Adrenal gland (tissue), 12 donors: ENCODE data around the gene VEPH1. TPM values are rescaled to one million over a fixed set of nuclear protein-coding genes. Genes with fewer than 3 reads are reported as not detected.

ENCODE experiments used
- DNase-seq, 7 donors: peaks; one replicate each; pipeline ENCODE4 v3.0.0-alpha.2; 2019 to 2020
- H3K27ac ChIP-seq, 5 donors: fragments of 200-600 bp; sonication (generic) in 4 of 5; 1 replicate in 3 of 5; 2 replicates in 2 of 5; pipeline versions ENCODE4 v1.5.1 to v1.8.0; 2016 to 2020; ENCODE audit warnings: mild to moderate bottlenecking in 1 of 5
- H3K27me3 ChIP-seq: fragments of 200-600 bp; 2 replicates; pipeline ENCODE4 v1.8.0; 2021
- H3K36me3 ChIP-seq, 2 donors: fragments of 200-600 bp; replicated peaks in 1 of 2; 1 replicate in 1 of 2; 2 replicates in 1 of 2; pipeline versions ENCODE4 v1.5.1 to v1.8.0; 2018 to 2022
- H3K4me1 ChIP-seq, 2 donors: fragments of 200-600 bp; replicated peaks in 1 of 2; 1 replicate in 1 of 2; 2 replicates in 1 of 2; pipeline versions ENCODE4 v1.5.1 to v1.8.0; 2018 to 2021
- H3K4me3 ChIP-seq, 4 donors: fragments of 200-600 bp; sonication (generic) in 3 of 4; one replicate each; pipeline ENCODE4 v1.5.1; 2016 to 2018
- H3K9me3 ChIP-seq, 3 donors: fragments of 200-600 bp; sonication (generic) in 1 of 3; replicated peaks in 1 of 3; 1 replicate in 2 of 3; 2 replicates in 1 of 3; pipeline versions ENCODE4 v1.5.1 to v1.8.0; 2016 to 2021
- POLR2A ChIP-seq, 2 donors: fragments of 450-650 bp; IDR thresholded peaks; one replicate each; pipeline ENCODE4 v1.6.1; 2017; ENCODE audit warnings: antibody characterized with exemption in 2 of 2, mild to moderate bottlenecking in 2 of 2, moderate library complexity in 1 of 2
- WGBS, 4 donors: extraction: QIAGEN DNeasy Blood & Tissue Kit in 2 of 4; methylation state at CpG; one replicate each; pipeline versions ENCODE4 v1.1.5 to v1.1.7; 2013 to 2017; 5-methylcytosine and 5-hydroxymethylcytosine counted together
- intact Hi-C, 2 donors: fragments of 100-400 bp; cut with DNase I; formaldehyde crosslinking; loops; one replicate each; pipeline versions ENCODE4 v1.14.1 to v1.15.0; 2022 to 2023
- polyA plus RNA-seq, 3 donors: library from polyadenylated mRNA; stranded (reverse); fragments of 200-250 nt in 2 of 3; fragments of 350-450 nt in 1 of 3; fragmentation: Illumina TruSeq in 1 of 3; extraction: RNeasy Lipid Tissue Mini Kit (QIAGEN cat#74804) in 1 of 3; gene quantifications; one replicate each; pipeline ENCODE4 v1.2.3, GENCODE V29; 2013 to 2014
- total RNA-seq, 9 donors: library from RNA; depleted of rRNA in 4 of 9; stranded (reverse); fragments of >200 nt in 4 of 9; fragments of 120-200 nt in 1 of 9; fragmentation: NEBNext Ultra II Directional in 1 of 9; extraction: Animal tissue kit (Norgen Biotek cat#: 25700) in 1 of 9; gene quantifications; one replicate each; pipeline versions ENCODE4 v1.1.0 to v1.2.4, GENCODE V29; 2013 to 2023
- TF ChIP-seq, protein P1 (sequence below), 6 experiments: fragments of 450-650 bp in 4 of 6; fragments of 200-600 bp in 2 of 6; sonication (generic) in 1 of 6; IDR thresholded peaks; 1 replicate in 5 of 6; 2 replicates in 1 of 6; pipeline versions ENCODE4 v1.5.1 to v1.8.0; 2016 to 2021; ENCODE audit warnings: antibody characterized with exemption in 6 of 6, mild to moderate bottlenecking in 2 of 6, moderate library complexity in 1 of 6
- donor health status: healthy with polysubstance abuse.
- donor health status: Bipolar disorder and iron deficiency.
- donor health status: DM: yes; HTN: yes; CAD: no.
- donor health status: DM: no; HTN: no; CAD: no.
- donor health status: DM: no; HTN: no; CAD: no.
- donor health status: DM: yes; HTN: yes; CAD: no.

The VEPH1 gene
- total and polyA plus RNA-seq, 12 donors, result 16.0 to 124 (median 55.2) TPM

DNA sequence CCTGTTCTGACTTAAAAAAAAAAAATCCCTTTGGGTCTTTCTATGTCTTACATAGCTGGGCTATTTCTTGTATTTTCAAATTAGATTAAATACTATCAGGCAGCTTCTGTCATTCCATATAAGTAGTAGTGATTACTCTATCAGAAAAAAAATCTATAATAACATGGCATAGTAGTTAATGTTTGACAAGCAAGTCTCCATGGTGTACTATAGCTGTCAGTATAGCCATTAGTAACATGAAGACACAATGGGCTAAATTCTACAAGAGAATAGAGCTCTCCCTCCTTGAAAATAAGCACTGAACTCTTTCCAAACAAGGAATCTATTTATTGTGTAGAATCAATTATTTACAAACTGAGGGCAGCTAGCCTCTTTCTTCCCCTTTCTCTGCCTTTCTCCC, 19.4 kb upstream of the VEPH1 start:
- TF ChIP-seq, protein P1, sequence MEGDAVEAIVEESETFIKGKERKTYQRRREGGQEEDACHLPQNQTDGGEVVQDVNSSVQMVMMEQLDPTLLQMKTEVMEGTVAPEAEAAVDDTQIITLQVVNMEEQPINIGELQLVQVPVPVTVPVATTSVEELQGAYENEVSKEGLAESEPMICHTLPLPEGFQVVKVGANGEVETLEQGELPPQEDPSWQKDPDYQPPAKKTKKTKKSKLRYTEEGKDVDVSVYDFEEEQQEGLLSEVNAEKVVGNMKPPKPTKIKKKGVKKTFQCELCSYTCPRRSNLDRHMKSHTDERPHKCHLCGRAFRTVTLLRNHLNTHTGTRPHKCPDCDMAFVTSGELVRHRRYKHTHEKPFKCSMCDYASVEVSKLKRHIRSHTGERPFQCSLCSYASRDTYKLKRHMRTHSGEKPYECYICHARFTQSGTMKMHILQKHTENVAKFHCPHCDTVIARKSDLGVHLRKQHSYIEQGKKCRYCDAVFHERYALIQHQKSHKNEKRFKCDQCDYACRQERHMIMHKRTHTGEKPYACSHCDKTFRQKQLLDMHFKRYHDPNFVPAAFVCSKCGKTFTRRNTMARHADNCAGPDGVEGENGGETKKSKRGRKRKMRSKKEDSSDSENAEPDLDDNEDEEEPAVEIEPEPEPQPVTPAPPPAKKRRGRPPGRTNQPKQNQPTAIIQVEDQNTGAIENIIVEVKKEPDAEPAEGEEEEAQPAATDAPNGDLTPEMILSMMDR (IDR thresholded peaks at IDR 0.05), result no peak
- no peak for TF ChIP-seq POLR2A (IDR thresholded peaks at IDR 0.05)
- no peak for DNase-seq
- intact Hi-C loops, result no loop called here

GRCh38 chr3:157520485-157521150, 17.4 kb upstream of the VEPH1 start:
- intact Hi-C loops, result no loop called here
- no peak for DNase-seq
- H3K9me3 ChIP-seq, result peaks cover 0 to 4% (median 0%) of the 10 kb centered on the region in 3 donors
- no peaks in the 10 kb centered on the region for H3K27me3 ChIP-seq
- H3K4me3 ChIP-seq, result no peak overlapping the region
- TF ChIP-seq, protein P1 (IDR thresholded peaks at IDR 0.05), result no peak
- no peak for TF ChIP-seq POLR2A (IDR thresholded peaks at IDR 0.05)
- H3K4me1 ChIP-seq, result peaks cover 0 to 11% of the 10 kb centered on the region in 2 donors
- no peak overlapping the region for H3K27ac ChIP-seq
- no peaks in the 10 kb centered on the region for H3K36me3 ChIP-seq

More for the DNA sequence above, 19.4 kb upstream of the VEPH1 start:
- Histone ChIP-seq H3K4me1 (peaks cover 0 to 13% of the 10 kb centered on the region in 2 donors), H3K36me3 (no peaks in the 10 kb centered on the region), H3K27me3 (no peaks in the 10 kb centered on the region), H3K4me3 (no peak overlapping the region), H3K27ac (no peak overlapping the region), H3K9me3 (peaks cover 0 to 4% (median 0%) of the 10 kb centered on the region in 3 donors)

DNA sequence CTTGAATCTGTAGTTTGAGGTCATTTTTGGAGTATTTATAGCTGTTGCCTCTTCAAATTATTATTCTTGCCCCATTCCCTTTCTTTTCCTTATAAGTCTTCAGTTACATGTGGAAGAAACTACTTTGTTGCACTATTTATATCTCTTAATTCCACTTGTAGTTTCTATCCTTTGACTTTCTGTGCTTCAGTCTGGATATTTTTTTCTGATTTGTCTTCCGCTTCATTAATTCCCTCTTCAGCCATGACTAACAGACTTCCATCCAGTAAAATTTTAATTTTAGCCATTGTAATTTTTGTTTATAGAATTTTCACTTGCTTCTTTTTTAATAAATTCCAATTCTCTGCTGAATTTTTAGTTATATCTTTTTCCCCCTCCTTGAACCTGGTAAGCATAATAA, 15.7 kb upstream of the VEPH1 start:
- TF ChIP-seq, protein P1 (IDR thresholded peaks at IDR 0.05), result no peak
- TF ChIP-seq POLR2A (IDR thresholded peaks at IDR 0.05), result no peak
- Histone ChIP-seq H3K4me1 (peaks cover 0 to 11% of the 10 kb centered on the region in 2 donors), H3K9me3 (peaks cover 0 to 4% (median 0%) of the 10 kb centered on the region in 3 donors), H3K27ac (no peak overlapping the region), H3K36me3 (no peaks in the 10 kb centered on the region), H3K4me3 (no peak overlapping the region), H3K27me3 (no peaks in the 10 kb centered on the region)
- intact Hi-C loops, result no loop called here
- 95 to 98% (median 97%) methylated on average over 1 of the region's 1 CpG for WGBS, 4 donors
- DNase-seq, result no peak

DNA sequence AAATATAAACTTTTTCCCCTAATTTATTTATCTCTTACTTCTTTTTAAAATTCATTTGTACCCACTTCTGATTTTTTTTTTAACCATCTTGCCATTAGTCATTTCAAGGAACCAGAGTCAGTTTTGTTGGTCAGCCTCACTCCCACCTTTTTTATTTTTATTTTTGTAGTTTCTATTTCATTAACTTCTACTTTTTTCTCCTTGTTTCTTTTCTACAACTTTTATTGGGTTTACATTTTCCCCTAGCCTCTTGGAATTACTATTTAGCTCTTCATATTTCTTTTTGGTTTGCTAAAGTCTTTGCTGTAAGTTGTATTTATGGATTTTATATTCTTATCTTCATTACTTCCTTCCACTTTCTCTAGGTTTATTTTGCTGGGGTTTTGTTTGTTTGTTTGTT, 13.7 kb upstream of the VEPH1 start:
- Histone ChIP-seq H3K27me3 (no peaks in the 10 kb centered on the region), H3K4me1 (peaks cover 0 to 11% of the 10 kb centered on the region in 2 donors), H3K9me3 (peaks cover 0 to 4% (median 0%) of the 10 kb centered on the region in 3 donors), H3K27ac (no peak overlapping the region), H3K36me3 (no peaks in the 10 kb centered on the region), H3K4me3 (no peak overlapping the region)
- TF ChIP-seq, protein P1 (IDR thresholded peaks at IDR 0.05), result no peak
- TF ChIP-seq POLR2A (IDR thresholded peaks at IDR 0.05), result no peak
- DNase-seq, result no peak
- intact Hi-C loops, result no loop called here
